H9 (cell line): ENCODE measurements around the gene SLC25A40. TPM values are rescaled to one million over a fixed set of nuclear protein-coding genes. Genes with fewer than 3 reads are reported as not detected.
"Not testable (repeated sequence)": the region's sequence is repeated elsewhere in the genome, so short reads cannot be mapped to it uniquely, and the experiment has no call there.

Experiments
- DNase-seq: peaks from one replicate; pipeline ENCODE4 v3.0.0-alpha.2; 2017
- H2AFZ ChIP-seq: one replicate; pipeline ENCODE4 v1.6.1; 2013; ENCODE audit warnings: mild to moderate bottlenecking, low read length, control low read depth, moderate library complexity
- H2AK5ac ChIP-seq: 2 replicates; pipeline ENCODE4 v1.6.1; 2013; ENCODE audit warnings: low read length, control low read depth, mixed read lengths; ENCODE audit not compliant: insufficient read length
- H2BK120ac ChIP-seq: one replicate; pipeline ENCODE4 v1.6.1; 2013; ENCODE audit warnings: low read depth, mild to moderate bottlenecking, low read length, control low read depth, inconsistent platforms; ENCODE audit not compliant: poor library complexity, severe bottlenecking
- H2BK12ac ChIP-seq: 2 replicates; pipeline ENCODE4 v1.6.1; 2013; ENCODE audit warnings: low read length, control low read depth, mixed read lengths, low read depth; ENCODE audit not compliant: insufficient read length
- H2BK15ac ChIP-seq: 2 replicates; pipeline ENCODE4 v1.6.1; 2013; ENCODE audit warnings: low read depth, low read length, control low read depth
- H2BK20ac ChIP-seq: one replicate; pipeline ENCODE4 v1.6.1; 2013; ENCODE audit warnings: low read depth, mild to moderate bottlenecking, low read length, control low read depth, inconsistent platforms; ENCODE audit not compliant: poor library complexity, severe bottlenecking
- H2BK5ac ChIP-seq: 2 replicates; pipeline ENCODE4 v1.6.1; 2013; ENCODE audit warnings: low read length, control low read depth, mixed read lengths; ENCODE audit not compliant: insufficient read length
- H3K14ac ChIP-seq: 2 replicates; pipeline ENCODE4 v1.6.1; 2013; ENCODE audit warnings: low read length, control low read depth; ENCODE audit not compliant: insufficient read depth
- H3K18ac ChIP-seq: 2 replicates; pipeline ENCODE4 v1.6.1; 2013; ENCODE audit warnings: low read depth, mild to moderate bottlenecking, mixed read lengths, low read length, control low read depth; ENCODE audit not compliant: insufficient read length
- H3K23ac ChIP-seq: 2 replicates; pipeline ENCODE4 v1.6.1; 2013; ENCODE audit warnings: low read length, control low read depth, mixed read lengths, low read depth; ENCODE audit not compliant: insufficient read length
- H3K23me2 ChIP-seq: 2 replicates; pipeline ENCODE4 v1.6.1; 2013; ENCODE audit warnings: low read depth, mild to moderate bottlenecking, mixed read lengths, low read length, control low read depth; ENCODE audit not compliant: insufficient read length, poor library complexity, severe bottlenecking
- H3K27ac ChIP-seq: 2 replicates; pipeline ENCODE4 v1.5.1; 2013; ENCODE audit warnings: low read length, control low read depth, mixed read lengths, low read depth; ENCODE audit not compliant: insufficient read length
- H3K27me3 ChIP-seq: 2 replicates; pipeline ENCODE4 v1.6.1; 2013; ENCODE audit warnings: low read length, control low read depth, inconsistent platforms; ENCODE audit not compliant: insufficient read depth
- H3K4ac ChIP-seq: 2 replicates; pipeline ENCODE4 v1.6.1; 2013; ENCODE audit warnings: low read depth, mild to moderate bottlenecking, control low read depth, inconsistent platforms, low read length, moderate library complexity
- H3K4me1 ChIP-seq: 2 replicates; pipeline ENCODE4 v1.6.1; 2013; ENCODE audit warnings: low read length, control low read depth, inconsistent platforms; ENCODE audit not compliant: insufficient read depth
- H3K4me2 ChIP-seq: 2 replicates; pipeline ENCODE4 v1.6.1; 2013; ENCODE audit warnings: low read length, control low read depth, mixed read lengths; ENCODE audit not compliant: insufficient read length, insufficient read depth
- H3K56ac ChIP-seq: 2 replicates; pipeline ENCODE4 v1.6.1; 2013; ENCODE audit warnings: low read depth, mild to moderate bottlenecking, mixed read lengths, low read length, control low read depth; ENCODE audit not compliant: insufficient read length
- H3K79me1 ChIP-seq: 2 replicates; pipeline ENCODE4 v1.6.1; 2013; ENCODE audit warnings: low read depth, mild to moderate bottlenecking, moderate library complexity, low read length, control low read depth, inconsistent platforms; ENCODE audit not compliant: insufficient read depth, poor library complexity, severe bottlenecking
- H3K79me2 ChIP-seq: 2 replicates; pipeline ENCODE4 v1.6.1; 2013; ENCODE audit warnings: low read length, control low read depth, inconsistent platforms; ENCODE audit not compliant: insufficient read depth
- H3K9ac ChIP-seq: 2 replicates; pipeline ENCODE4 v1.6.1; 2013; ENCODE audit warnings: low read length, control low read depth, mixed read lengths; ENCODE audit not compliant: insufficient read length; ENCODE audit errors: extremely low read depth
- H3K9me3 ChIP-seq: one replicate; pipeline ENCODE4 v1.6.1; 2013; ENCODE audit warnings: low read depth, low read length, inconsistent platforms; ENCODE audit not compliant: control insufficient read depth
- H3T11ph ChIP-seq: one replicate; pipeline ENCODE4 v1.6.1; 2013; ENCODE audit warnings: mild to moderate bottlenecking, low read length, control low read depth, inconsistent platforms
- H4K20me1 ChIP-seq: one replicate; pipeline ENCODE4 v1.6.1; 2013; ENCODE audit not compliant: control insufficient read depth, insufficient read length, insufficient read depth
- H4K5ac ChIP-seq: 2 replicates; pipeline ENCODE4 v1.6.1; 2013; ENCODE audit warnings: low read depth, mild to moderate bottlenecking, mixed read lengths, low read length, control low read depth; ENCODE audit not compliant: insufficient read length
- H4K8ac ChIP-seq: replicated peaks from 2 replicates; pipeline ENCODE4 v1.6.1; 2013; ENCODE audit warnings: low read length, control low read depth, mixed read lengths, low read depth; ENCODE audit not compliant: insufficient read length
- H4K91ac ChIP-seq: 2 replicates; pipeline ENCODE4 v1.6.1; 2013; ENCODE audit warnings: low read depth, mild to moderate bottlenecking, moderate library complexity, mixed read lengths, low read length, control low read depth; ENCODE audit not compliant: insufficient read length
- H3K27ac Mint-ChIP-seq, 3 experiments: 2 replicates in 2 of 3; 3 replicates in 1 of 3; pipeline ENCODE4 v1.8.0; 2020 to 2021; ENCODE audit warnings: mixed read lengths in 3 of 3, mild to moderate bottlenecking in 1 of 3, moderate library complexity in 1 of 3
- H3K27me3 Mint-ChIP-seq: 2 replicates; pipeline ENCODE4 v1.8.0; 2021; ENCODE audit warnings: low read depth, mild to moderate bottlenecking, moderate library complexity, mixed read lengths
- H3K36me3 Mint-ChIP-seq, 3 experiments: 2 replicates in 2 of 3; 3 replicates in 1 of 3; pipeline ENCODE4 v1.8.0; 2020 to 2021; ENCODE audit warnings: low read depth in 3 of 3, mixed read lengths in 3 of 3; ENCODE audit not compliant: insufficient read depth in 1 of 3
- H3K4me1 Mint-ChIP-seq, 2 experiments: 2 replicates each; pipeline ENCODE4 v1.8.0; 2020; ENCODE audit warnings: mixed read lengths in 2 of 2
- H3K4me3 Mint-ChIP-seq, 2 experiments: 2 replicates in 1 of 2; 3 replicates in 1 of 2; pipeline ENCODE4 v1.8.0; 2020 to 2021; ENCODE audit warnings: mild to moderate bottlenecking in 2 of 2, mixed read lengths in 2 of 2, moderate library complexity in 1 of 2
- H3K9me3 Mint-ChIP-seq, 2 experiments: 2 replicates in 1 of 2; 3 replicates in 1 of 2; pipeline ENCODE4 v1.8.0; 2020; ENCODE audit warnings: mild to moderate bottlenecking in 2 of 2, mixed read lengths in 2 of 2, moderate library complexity in 1 of 2
- CTCF ChIP-seq: fragments of 200-600 bp; sonication (generic); conservative IDR thresholded peaks from 3 replicates; pipeline ENCODE4 v1.8.0; 2021; ENCODE audit warnings: antibody characterized with exemption, mild to moderate bottlenecking
- WGBS: extraction: QIAGEN DNeasy Blood & Tissue Kit; methylation state at CpG from one replicate; pipeline ENCODE4 v1.1.7; 2013; ENCODE audit warnings: missing lambda C conversion rate, low lambda C conversion rate, mixed read lengths; ENCODE audit not compliant: insufficient read length; ENCODE audit errors: extremely low coverage; 5-methylcytosine and 5-hydroxymethylcytosine counted together
- long read RNA-seq: library from polyadenylated mRNA; unstranded; transcript quantifications from one replicate; pipeline ENCODE4 v2.0.0, GENCODE V29; 2020
- total RNA-seq: library from RNA; stranded (reverse); gene quantifications from 2 replicates; pipeline ENCODE4 v1.2.1, GENCODE V29; 2021

Gene SLC25A40
- 10.4 and 14.5 TPM in 2 replicates for total RNA-seq
- long read RNA-seq, full-length matches to known transcripts, result 15 of 28 reads
- long read RNA-seq, partial matches to known transcripts, result 2 of 28 reads
- long read RNA-seq, other reads (novel, unspliced or antisense), result 11 of 28 reads

GRCh38 chr7:87876040-87876868, at the start of gene SLC25A40, which contains the start of gene DBF4:
Gene SLC25A40 (minus strand): TSS chr7:87876360. CDS start chr7:87858727, 17,633 bp downstream.
Gene DBF4 (plus strand): TSS chr7:87876493. CDS start chr7:87876733, 240 bp downstream.
- Histone ChIP-seq H3K9me3 (no peaks in the 10 kb centered on the region), H3K23ac (no peak within 1 kb of the TSS), H4K91ac (no peak within 1 kb of the TSS), H2BK12ac (no peak within 1 kb of the TSS), H3T11ph (no peak within 1 kb of the TSS), H3K14ac (peak within 1 kb of the TSS; percentile 86), H3K23me2 (peaks cover 8% of the 10 kb centered on the region), H2BK120ac (peak within 1 kb of the TSS; percentile 71), H3K27me3 (no peaks in the 10 kb centered on the region), H2AK5ac (no peak within 1 kb of the TSS), H3K56ac (no peak within 1 kb of the TSS), H3K18ac (peak within 1 kb of the TSS; percentile 81), H3K79me1 (no peaks in the 10 kb centered on the region), H3K4me2 (peak within 1 kb of the TSS; percentile 95), H2AFZ (no peak within 1 kb of the TSS), H2BK5ac (no peak within 1 kb of the TSS), H3K4ac (no peak within 1 kb of the TSS; the same call in 1 of the 2 replicates), H3K4me1 (no peaks in the 10 kb centered on the region), H2BK20ac (no peak within 1 kb of the TSS), H4K8ac (no peak within 1 kb of the TSS), H3K9ac (peak within 1 kb of the TSS; percentile 90), H3K27ac (peak within 1 kb of the TSS; percentile 49), H2BK15ac (no peak within 1 kb of the TSS), H4K20me1 (no peaks in the 10 kb centered on the region), H4K5ac (no peak within 1 kb of the TSS), H3K79me2 (peaks cover 26% of the 10 kb centered on the region; the same call in 1 of the 2 replicates)
- no peak for TF ChIP-seq CTCF
- WGBS, result no CpG with 5 or more reads among the region's 84 CpGs
- H3K27ac Mint-ChIP-seq, result peak within 1 kb of the TSS; percentile 99
- DNase-seq, result peak; percentile 93
- H3K9me3 Mint-ChIP-seq, result peaks cover 6 to 10% of the 10 kb centered on the region in 2 experiments; a peak in 4 of 5 replicates
- peaks cover 22 to 25% of the 10 kb centered on the region in 2 experiments for H3K4me1 Mint-ChIP-seq
- peaks cover 24 to 47% (median 24%) of the 10 kb centered on the region in 3 experiments for H3K36me3 Mint-ChIP-seq
- no peaks in the 10 kb centered on the region; the same call in 1 of the 2 replicates for H3K27me3 Mint-ChIP-seq
- peak within 1 kb of the TSS; percentile 94 to 99 for H3K4me3 Mint-ChIP-seq

- H2BK120ac ChIP-seq, H2BK20ac ChIP-seq, H3K27me3 Mint-ChIP-seq, H2BK12ac ChIP-seq, H3K56ac ChIP-seq, H2AFZ ChIP-seq, H3K14ac ChIP-seq, H3K4me3 Mint-ChIP-seq, H2AK5ac ChIP-seq, H3K27me3 ChIP-seq, H3K27ac Mint-ChIP-seq, H2BK5ac ChIP-seq, H3K9me3 Mint-ChIP-seq, H3K79me2 ChIP-seq, H3K27ac ChIP-seq, H4K91ac ChIP-seq, H4K20me1 ChIP-seq, DNase-seq, H3K18ac ChIP-seq, H3K4me1 ChIP-seq, H3T11ph ChIP-seq, H3K4ac ChIP-seq, H3K9me3 ChIP-seq, H3K23ac ChIP-seq, H3K36me3 Mint-ChIP-seq, H4K8ac ChIP-seq, H3K4me2 ChIP-seq, H3K79me1 ChIP-seq, H2BK15ac ChIP-seq, H4K5ac ChIP-seq, H3K9ac ChIP-seq, H3K23me2 ChIP-seq: not testable (repeated sequence)
- no CpG with 5 or more reads among the region's 8 CpGs for WGBS
- H3K4me1 Mint-ChIP-seq, result peaks cover 17 to 25% of the 10 kb centered on the region in 2 experiments
Measured at GRCh38 chr7:87922759-87923395, 46.7 kb upstream of the SLC25A40 start.
